22Rv1 (cell line): Measurements from ENCODE around the gene ATXN2L.

ENCODE experiments used
- CTCF ChIP-seq: fragments of 450-650 bp; IDR thresholded peaks from 2 replicates; pipeline ENCODE4 v1.5.1; 2017; ENCODE audit warnings: mild to moderate bottlenecking
- ZFX ChIP-seq: fragments of 450-650 bp; IDR thresholded peaks from 2 replicates; pipeline ENCODE4 v1.6.1; 2017; ENCODE audit warnings: antibody characterized with exemption, borderline replicate concordance

- TF ChIP-seq CTCF (no peak), ZFX (no peak)
Measured at GRCh38 chr16:28876019-28876659, 53.3 kb downstream of the ATXN2L start.
